ENCODE results near the gene TRIM59. TPM values are rescaled to one million over a fixed set of nuclear protein-coding genes. Genes with fewer than 3 reads are reported as not detected.

Gene TRIM59
- polyA plus RNA-seq, 1 of the 3 experiments (the other 2 are of a cell fraction): 4.1 TPM

GRCh38 chr3:160477750-160478149, 28.2 kb upstream of the TRIM59 start (continued):
- peak; percentile 14; the same call in 1 of the 2 replicates for TF ChIP-seq REST (IDR thresholded peaks at IDR 0.05; ENCODE audit: low read depth, low read length)
- TF ChIP-seq NFIC (IDR thresholded peaks at IDR 0.05; ENCODE audit: borderline replicate concordance): peak; percentile 91
- no peak for TF ChIP-seq ZBTB33 (IDR thresholded peaks at IDR 0.05; ENCODE audit: borderline replicate concordance, low read depth)
- TF ChIP-seq, protein P1, sequence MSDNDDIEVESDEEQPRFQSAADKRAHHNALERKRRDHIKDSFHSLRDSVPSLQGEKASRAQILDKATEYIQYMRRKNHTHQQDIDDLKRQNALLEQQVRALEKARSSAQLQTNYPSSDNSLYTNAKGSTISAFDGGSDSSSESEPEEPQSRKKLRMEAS (IDR thresholded peaks at IDR 0.05; ENCODE audit: low read depth): no peak
- no peak for TF ChIP-seq SMC3 (IDR thresholded peaks at IDR 0.05; ENCODE audit: low read depth, low read length)
- no peak for TF ChIP-seq MEF2A (IDR thresholded peaks at IDR 0.05; ENCODE audit: borderline replicate concordance, low read depth)
- TF ChIP-seq TCF12 (IDR thresholded peaks at IDR 0.05): peak; percentile 86
- peak; percentile 96 for TF ChIP-seq PBX3 (IDR thresholded peaks at IDR 0.05)
- no peak for TF ChIP-seq EZH2phosphoT487 (IDR thresholded peaks at IDR 0.05; ENCODE audit: borderline replicate concordance, low read depth)
- peak; percentile 63; the same call in 1 of the 2 replicates for TF ChIP-seq POLR2AphosphoS5 (IDR thresholded peaks at IDR 0.05; ENCODE audit: low read depth, low read length)
- TF ChIP-seq TEAD4 (IDR thresholded peaks at IDR 0.05; ENCODE audit: borderline replicate concordance, insufficient read depth): 0 out of 2 replicates have a peak, but pooled peaks have one; percentile 55
- 0 out of 2 replicates have a peak, but pooled peaks have one; percentile 4 for TF ChIP-seq FOSL2 (IDR thresholded peaks at IDR 0.05; ENCODE audit: borderline replicate concordance, low read depth)
- no peak for TF ChIP-seq CHD2 (IDR thresholded peaks at IDR 0.05; ENCODE audit: low read length, partially characterized antibody)
- TF ChIP-seq RCOR1 (IDR thresholded peaks at IDR 0.05; ENCODE audit: low read length): no peak
- no peak for TF ChIP-seq NRF1 (IDR thresholded peaks at IDR 0.05; ENCODE audit: low read depth, low read length)
